Measurements from ENCODE around the gene BAIAP2.

The BAIAP2 gene

GRCh38 chr17:81091774-81092517, 57.0 kb downstream of the BAIAP2 start:
- DNase-seq, result no peak

- no peak for DNase-seq
Measured at GRCh38 chr17:81092518-81093095, 57.7 kb downstream of the BAIAP2 start.

GRCh38 chr17:81093619-81094508, 58.9 kb downstream of the BAIAP2 start:
- DNase-seq, result no peak

- peak; percentile 91 for DNase-seq
Measured at GRCh38 chr17:81094509-81095382, 59.8 kb downstream of the BAIAP2 start.

GRCh38 chr17:81095383-81095762, 60.4 kb downstream of the BAIAP2 start:
- peak; percentile 23 for DNase-seq

- DNase-seq, result no peak
Measured at GRCh38 chr17:81096741-81097133, 61.8 kb downstream of the BAIAP2 start.

- peak; percentile 68 for DNase-seq
Measured at GRCh38 chr17:81097134-81097942, 62.4 kb downstream of the BAIAP2 start.

- peak; percentile 24 for DNase-seq
Measured at GRCh38 chr17:81097943-81098308, 63.0 kb downstream of the BAIAP2 start.

- DNase-seq, result no peak
Measured at GRCh38 chr17:81099888-81100287, 64.9 kb downstream of the BAIAP2 start.

- DNase-seq, result no peak
Measured at GRCh38 chr17:81100668-81101067, 65.7 kb downstream of the BAIAP2 start.

GRCh38 chr17:81101614-81102306, 66.8 kb downstream of the BAIAP2 start:
- DNase-seq, result peak; percentile 81

GRCh38 chr17:81102352-81102751, 67.4 kb downstream of the BAIAP2 start:
- DNase-seq, result no peak

- no peak for DNase-seq
Measured at GRCh38 chr17:81102869-81103268, 67.9 kb downstream of the BAIAP2 start.

GRCh38 chr17:81103379-81103778, 68.4 kb downstream of the BAIAP2 start:
- DNase-seq, result no peak

- DNase-seq, result no peak
Measured at GRCh38 chr17:81106716-81107115, 71.8 kb downstream of the BAIAP2 start.

GRCh38 chr17:81108220-81108619, 73.3 kb downstream of the BAIAP2 start:
- no peak for DNase-seq

GRCh38 chr17:81109957-81110356, 75.0 kb downstream of the BAIAP2 start:
- DNase-seq, result no peak

GRCh38 chr17:81110488-81111040, 75.6 kb downstream of the BAIAP2 start:
- DNase-seq, result no peak

GRCh38 chr17:81111066-81111465, 76.1 kb downstream of the BAIAP2 start:
- DNase-seq, result no peak

- DNase-seq, result no peak
Measured at GRCh38 chr17:81112450-81112849, 77.5 kb downstream of the BAIAP2 start.

- no peak for DNase-seq
Measured at GRCh38 chr17:81113158-81113724, 78.3 kb downstream of the BAIAP2 start.
